NCI-H345 treated with DMSO at 0.1 percent for 48 hours (cell line): ENCODE measurements around the gene MTSS2.

Source experiments
- DNase-seq: peaks from one replicate; lab custom pipeline; 2025; ENCODE audit not compliant: unreplicated experiment; lab: John Stamatoyannopoulos, UW

MTSS2 gene, protein sequence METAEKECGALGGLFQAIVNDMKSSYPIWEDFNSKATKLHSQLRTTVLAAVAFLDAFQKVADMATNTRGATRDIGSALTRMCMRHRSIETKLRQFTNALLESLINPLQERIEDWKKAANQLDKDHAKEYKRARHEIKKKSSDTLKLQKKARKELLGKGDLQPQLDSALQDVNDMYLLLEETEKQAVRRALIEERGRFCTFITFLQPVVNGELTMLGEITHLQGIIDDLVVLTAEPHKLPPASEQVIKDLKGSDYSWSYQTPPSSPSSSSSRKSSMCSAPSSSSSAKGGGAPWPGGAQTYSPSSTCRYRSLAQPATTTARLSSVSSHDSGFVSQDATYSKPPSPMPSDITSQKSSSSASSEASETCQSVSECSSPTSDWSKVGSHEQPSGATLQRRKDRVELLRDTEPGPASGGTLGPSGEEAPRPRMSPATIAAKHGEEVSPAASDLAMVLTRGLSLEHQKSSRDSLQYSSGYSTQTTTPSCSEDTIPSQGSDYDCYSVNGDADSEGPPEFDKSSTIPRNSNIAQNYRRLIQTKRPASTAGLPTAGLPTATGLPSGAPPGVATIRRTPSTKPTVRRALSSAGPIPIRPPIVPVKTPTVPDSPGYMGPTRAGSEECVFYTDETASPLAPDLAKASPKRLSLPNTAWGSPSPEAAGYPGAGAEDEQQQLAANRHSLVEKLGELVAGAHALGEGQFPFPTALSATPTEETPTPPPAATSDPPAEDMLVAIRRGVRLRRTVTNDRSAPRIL

DNA sequence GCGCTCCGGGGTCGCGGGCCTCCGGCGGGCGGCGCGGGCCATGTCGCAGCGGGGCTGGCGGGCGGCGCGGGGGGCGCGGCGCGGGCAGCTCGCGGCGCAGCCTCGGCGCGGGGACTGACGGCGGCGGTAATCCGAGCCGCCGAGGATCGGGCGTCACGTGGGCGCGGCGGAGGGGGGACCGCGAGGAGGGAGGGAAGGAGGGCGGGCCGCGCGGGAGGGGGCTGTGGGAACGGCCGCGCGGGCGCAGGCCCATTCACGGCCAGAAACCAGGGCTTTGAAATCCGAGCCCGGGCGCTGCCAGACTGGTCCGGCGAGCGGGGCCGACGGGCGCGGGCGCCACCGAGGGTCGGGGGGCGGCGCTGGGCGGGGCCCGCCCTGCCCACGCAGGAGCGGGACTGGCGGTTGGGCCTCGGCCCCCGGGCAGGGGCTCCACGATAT, at the start of gene MTSS2:
MTSS2 (minus strand) TSS at position 116 of the 438 bp plus-strand sequence. CDS start 262 bp downstream, outside the sequence.
- peak; percentile 13 for DNase-seq

DNA sequence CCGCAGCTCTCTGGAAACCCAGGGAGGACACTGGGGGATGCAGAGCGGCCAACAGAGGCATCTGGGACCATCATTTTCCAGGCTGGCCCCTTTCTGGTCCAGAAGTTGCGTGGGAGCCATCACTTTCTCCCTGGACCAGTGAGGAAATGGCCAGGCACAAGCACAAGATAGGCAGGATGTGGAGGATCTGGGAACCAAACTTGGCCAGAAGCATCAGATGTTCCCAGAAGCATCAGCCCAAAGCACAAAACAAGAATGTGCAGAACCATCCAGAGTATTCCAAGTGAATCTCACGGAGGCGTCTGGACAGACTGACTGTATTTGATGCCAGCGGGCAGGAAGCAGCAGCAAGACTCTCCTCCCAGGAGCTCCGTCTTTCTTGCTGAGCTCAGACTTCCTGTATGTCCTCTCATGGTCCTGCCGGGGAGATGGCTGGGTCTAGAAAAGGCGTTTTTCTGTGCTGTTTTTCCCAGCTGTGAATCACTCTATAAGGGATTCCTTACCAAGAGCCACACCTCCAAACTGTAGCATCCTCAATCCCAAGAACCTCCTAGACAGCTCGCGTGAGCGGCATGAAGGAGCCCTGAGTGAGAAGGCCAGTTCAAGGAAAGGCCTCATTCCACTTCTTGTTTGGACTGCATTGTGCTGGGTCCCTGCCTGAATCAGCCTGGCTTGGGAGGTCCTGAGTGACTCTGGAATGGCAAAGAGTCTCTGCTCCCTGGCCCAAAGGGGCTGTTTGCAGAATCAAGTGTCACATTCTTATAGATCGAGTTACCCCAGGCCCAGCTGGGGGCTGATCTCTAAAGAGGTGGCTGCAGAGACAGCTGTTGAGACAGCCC, 49.5 kb upstream of the MTSS2 start:
- no peak for DNase-seq

DNA sequence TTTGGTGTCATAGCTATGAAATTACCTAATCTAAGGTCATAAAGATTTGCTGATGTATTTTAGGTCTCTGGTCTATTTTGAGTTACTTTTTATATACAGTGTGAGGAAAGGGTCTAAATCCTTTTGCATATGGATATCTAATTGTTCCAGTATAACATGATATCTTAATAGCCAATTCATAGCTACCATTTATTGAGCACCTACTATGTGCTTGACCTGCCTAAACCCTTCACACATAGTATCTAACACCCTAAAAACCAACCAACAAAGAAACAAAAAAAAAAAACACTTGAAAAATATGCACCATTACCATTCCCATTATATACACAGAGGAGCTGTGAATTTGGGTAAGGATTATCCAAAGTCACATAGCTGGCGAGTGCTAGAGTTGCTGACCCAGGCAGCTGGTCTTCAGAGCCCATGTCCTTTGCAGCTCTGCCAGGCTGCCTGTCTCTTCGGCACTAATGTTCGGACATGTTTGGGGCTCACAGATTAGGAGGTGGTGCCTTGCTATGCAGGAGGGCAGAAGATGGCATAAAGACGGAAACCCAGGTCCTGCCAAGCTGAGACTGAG, 48.8 kb upstream of the MTSS2 start:
- DNase-seq, result no peak

DNA sequence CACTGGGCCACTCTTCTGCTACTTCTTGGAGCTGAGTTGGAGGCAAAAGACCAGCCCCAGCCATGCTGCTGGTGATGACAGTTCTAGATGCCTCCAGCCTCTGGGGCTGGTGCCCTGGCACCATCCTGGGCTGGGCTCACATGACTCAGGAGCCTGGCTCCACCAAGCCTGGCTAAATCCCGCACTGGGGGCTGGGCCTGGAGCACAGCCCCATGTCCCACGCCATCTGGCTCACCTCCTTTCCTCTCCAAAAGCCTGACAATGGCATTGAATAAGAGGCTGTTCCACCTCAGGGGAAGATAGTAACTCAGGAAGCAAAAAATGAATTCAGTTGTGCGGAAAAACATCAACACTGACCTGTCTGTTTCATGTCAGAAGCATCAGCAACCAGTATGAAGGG, 45.1 kb upstream of the MTSS2 start:
- DNase-seq, result peak; percentile 0

DNA sequence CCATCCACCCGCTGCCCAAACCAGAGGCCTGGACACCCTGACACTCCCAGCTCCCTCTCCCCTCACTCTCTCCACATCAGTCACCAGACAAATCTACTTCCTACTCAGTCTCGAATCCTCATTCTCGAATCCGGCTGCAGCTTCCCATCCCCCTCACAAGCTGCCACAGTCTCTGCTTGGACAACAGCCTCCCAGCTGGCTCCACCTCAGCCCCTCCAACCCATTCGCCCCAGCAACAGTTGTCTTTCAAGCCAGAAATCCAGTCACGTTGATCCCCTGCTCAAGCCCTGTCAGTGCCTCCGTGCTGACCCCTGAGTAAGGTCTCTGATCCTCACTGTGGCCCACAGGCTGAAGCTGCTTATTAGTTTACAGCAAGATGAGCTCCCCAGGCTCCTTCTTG, 44.2 kb upstream of the MTSS2 start:
- no peak for DNase-seq

DNA sequence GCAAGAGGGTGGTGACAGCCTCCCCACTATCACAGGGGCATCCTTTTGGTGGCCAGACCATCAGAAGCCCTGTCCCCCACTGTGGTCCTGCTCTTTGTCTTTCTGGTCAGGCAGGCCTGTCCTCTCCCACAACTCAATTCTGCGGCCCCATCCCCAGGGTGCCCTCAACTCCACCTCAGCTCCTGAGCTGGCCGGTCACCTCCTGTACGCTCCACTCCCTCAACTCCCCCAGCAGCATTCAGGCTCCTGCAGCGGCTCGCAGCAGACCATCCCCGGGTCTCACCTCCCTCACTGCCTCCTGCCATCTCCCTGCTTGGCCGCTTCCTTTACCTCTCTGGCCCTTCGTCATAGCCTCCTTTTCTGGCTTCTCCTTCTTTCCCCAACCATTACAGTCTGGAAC, 43.4 kb upstream of the MTSS2 start:
- no peak for DNase-seq

DNA sequence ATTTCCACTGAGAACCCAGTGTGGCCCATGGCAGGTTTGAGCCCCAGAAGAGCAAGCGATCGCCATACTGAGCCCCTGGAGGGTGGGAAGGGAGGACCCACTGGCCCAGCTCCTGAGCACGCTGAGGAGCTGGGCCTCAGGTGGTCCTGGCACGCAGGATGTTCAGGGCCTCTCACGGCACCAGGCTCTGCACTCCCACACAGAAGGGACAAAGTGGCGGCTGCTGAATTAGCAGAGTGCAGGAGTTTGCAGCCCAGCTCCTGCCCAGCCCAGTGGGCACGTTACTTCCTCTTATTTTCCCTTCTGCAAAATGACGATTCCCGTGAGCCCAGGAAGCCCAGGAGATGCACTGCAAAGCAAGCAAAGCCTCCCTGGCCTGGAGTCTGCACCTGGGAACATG, 42.3 kb upstream of the MTSS2 start:
- DNase-seq, result no peak

DNA sequence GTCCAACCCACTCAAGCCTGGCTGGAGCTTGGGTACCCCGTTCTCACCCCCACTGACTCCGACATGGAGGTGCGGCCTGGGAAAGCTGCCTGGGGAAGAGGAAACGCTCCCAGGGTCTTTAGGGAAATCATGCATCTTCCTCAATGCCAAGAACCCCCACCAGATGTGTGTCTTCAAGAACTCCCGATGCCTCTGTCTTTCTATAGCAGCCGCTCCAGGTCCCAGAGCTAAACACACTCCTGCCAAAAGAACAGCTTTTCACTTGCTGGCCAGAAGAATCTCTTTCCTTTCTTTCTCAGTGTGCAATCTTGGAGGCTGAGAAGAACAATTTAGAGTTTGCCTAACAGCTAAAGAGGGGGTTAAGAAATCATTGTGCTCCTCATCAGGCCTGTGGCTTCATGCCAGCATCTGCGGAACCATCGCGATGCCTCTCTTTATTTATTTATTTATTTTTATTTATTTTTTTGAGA, 41.1 kb upstream of the MTSS2 start:
- DNase-seq, result no peak

DNA sequence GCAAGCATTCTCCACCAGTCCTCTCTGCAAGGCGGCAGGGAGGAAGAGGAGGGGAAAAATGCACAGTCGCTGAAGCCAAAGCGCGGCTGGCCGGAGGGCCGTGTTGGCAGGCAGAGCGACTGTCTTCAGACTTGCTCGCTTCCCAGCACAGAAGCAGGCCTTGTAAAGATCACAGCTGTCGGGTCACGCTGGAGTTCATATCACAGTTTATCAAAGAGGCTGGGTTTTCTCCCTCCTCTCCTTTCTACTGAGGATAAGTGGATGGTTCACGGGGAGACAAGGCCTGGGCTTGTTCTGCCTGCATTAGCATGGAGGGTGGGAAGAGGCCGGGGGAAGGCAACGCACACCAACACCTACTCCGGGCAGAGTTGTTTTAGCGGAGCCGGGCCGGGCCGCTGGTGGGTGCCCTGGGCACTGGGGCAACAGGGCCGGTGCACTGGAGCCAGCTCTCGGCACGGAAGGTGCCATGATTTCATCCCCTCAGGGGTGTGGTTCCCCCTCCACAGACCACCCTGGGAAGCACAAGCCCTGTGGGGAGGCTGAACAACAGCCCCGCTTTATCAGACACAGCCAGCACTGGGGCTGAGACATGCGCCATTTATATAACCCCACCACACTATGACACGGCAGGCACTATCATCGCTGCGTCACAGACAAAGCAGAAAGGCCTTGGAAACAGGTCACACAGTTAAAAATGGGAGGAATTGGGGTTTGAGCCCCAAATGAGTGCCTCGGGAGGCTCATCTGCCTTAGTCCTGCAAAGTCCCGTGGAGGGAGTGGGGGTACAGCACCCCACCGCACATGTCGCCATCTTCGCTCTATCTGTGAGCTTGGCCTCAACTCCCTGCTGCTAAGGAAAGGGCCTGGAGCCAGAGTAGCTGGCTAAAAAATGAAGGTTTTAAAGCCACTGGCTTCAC, 40.3 kb upstream of the MTSS2 start:
- DNase-seq, result no peak

DNA sequence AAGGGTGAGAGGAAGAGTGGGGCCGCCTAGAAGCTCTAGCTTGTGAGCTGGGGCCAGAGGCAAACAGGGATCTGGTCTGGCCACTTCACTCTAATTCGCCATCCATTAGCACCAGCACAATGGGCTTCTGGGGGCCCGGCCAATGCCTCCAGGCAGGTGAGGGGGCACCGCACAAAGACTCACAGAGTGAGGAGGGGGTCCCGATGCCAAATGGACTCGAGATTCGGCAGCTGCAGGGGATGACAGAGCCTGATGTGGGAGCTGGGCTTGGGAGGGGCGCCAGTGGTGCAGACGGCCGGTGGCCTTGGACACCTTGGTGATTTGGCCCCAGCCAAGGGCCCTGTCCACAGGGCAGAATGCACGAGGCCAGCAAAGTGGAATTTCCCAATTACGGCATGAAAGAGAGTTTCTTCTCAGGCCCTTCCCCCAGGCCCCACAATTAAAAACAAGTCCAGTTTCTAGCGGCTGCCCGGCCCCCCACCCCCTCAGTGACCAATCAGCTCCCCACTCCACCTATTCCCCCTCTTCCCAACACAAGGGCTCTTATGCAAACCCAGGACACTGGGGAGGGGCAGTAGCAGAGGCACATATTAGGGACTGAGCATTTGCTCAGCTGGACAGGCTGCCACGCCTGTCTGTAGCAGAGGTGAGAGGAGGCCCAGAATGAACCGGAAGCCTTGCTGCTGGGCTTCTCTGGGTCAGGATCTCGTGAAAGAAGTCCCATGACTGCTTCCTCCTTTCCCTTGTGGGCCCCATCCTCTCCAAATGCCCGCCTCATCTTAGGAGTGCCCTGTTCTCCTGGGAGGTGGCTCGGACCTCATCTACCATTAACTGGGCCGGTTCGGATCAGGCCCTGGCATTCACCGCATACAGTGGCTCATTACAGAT, 39.4 kb upstream of the MTSS2 start:
- no peak for DNase-seq

DNA sequence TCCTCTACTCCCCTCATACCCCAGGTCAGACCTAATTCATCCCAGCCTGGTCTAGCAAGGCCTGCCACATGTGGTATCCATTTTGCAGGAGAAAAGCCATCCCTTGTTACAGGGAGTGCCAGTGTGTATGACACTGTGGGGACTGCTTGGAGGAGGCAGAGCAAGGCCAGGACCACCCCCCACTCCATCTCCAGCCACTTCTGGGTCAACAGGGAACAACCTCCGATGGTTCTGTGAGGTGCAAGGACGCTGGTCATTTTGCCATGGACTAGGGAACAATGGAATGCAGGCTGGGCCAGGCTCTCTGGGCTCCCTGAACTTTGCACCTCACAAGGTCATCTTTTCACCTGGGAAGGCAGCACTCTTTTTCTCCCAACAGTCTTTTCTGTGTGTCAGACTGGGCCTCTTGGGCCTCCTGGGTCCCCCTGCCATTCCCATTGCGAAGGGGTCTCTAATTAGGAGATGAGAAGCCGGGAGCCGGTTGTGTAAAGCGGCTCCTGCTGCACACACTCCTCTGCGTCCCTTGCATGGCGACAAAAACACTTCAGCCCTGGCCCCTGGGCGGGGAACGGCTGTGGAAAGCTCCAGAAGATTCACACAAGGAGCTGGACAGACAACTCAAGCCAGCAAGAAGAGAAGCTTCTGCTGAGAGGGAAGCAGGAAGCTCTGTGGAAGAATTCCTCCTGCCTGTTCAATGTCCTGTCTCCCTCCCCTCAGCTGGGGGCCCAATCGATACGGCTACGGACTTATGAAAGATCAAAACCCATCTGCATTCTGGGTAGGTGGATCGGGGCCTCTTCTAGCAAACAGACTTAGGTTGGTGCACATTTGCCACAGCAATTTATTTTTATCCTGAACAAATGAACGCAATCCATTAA, 38.5 kb upstream of the MTSS2 start:
- no peak for DNase-seq

DNA sequence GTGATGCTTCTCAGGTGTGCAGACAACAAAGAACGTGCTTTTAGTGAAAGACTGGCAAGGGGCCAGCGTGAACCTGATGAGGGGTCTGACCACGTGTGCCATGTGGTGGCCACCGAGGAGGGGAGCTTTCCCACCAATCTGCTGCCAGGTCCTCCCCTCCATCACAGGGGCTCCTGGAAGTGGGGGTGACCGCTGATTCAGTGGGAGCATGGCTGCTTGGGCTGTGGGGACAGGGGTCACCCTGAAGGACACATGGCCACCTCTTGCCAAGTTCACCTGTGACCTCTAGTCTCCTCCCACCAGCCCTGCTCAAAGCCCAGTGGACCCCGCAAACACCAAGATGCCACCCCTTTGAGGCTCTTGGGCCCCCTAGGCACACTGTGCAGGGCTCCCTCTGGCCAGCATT, 37.9 kb upstream of the MTSS2 start:
- DNase-seq, result no peak

DNA sequence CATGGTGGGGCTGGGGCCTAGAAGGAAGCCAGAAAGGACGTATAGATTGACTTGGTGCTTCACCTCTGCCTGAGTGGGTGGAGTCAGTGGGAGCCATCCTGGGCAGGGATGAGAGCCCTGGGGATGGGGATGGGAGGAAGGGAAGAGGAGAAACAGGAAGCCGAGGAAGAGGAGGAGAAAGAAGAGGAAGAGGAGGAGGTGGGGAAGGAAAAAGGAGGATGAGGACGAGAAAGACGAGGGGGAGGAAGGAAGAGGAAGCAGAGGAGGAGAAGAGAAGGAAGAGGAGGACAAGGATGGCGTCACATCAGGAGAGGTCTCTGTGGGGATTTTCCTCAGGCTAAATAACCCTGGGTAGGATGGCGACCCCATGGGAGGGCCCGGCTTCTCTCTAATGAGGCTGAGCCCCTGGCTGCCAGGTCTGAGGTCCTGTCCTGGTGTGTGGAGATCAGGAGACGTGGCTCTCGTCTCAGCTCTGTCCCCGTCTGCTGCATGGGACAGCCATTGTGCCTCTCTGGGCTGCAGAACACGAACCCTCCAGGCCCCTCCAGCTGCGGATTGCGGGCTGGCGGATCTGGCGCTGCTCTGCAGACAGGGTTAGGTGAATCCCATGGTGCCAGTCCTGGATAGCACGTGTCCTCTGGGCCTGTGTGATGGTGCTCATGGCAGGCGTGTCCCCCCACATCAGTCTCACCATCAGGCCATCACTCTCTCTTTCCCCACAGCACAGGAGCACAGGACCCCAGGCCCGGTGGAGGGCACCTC, 35.5 kb upstream of the MTSS2 start:
- DNase-seq, result no peak

DNA sequence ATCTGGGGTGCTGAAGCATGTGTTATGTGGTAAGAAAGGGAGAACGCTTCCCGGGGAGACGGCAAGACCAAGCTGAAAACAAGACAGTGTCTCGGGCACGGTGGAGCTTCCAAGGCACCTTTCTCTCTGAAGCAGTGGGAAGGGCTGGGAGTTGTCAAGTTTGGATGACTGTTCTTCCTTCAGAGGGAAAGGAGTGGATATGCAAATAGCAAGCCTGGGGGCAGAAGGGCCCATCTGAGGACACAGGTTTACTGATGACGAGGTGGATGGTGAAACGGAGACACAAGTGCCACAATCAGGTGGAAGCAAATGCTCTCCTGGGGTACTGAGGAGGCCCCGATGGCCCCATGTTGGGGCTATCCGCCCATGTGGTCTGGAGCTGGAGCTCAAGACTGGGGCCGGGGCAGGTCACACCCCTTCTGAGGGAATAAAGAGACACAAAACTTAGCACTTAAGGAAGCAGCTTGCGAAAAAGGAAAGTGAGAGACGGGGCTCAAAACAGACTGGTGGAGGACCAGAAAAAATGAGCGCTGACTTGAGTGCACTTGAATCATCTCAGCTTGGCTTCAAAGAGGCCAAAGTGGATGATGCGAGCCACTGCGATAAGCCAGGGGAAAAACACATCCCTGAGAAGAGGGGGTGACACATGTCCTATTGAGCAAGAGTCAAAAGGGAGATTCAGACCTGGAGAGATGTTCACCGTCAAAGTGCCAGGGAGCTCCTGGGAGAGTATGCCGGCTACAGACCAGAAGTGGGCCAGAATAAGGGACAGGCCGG, 34.8 kb upstream of the MTSS2 start:
- no peak for DNase-seq

DNA sequence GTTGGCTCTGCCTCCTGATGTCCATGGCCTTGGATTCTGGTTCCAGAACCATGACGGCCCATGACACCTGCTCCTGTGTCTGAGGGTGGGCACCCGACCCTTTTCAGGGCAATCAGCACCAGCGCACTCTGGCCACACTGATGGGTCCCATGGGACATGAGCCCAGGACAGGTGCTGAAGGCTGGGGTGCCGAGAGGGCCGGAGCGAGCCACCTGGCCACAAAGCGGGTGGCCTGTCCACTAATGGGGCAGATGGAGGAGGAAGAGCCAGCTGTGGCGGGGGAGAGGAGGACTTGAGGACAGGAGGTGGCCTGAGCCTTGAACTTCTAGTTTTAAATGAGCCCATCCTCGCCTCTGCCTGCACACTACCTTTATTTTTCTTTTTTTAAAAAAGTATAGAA, 31.2 kb upstream of the MTSS2 start:
- DNase-seq, result no peak

DNA sequence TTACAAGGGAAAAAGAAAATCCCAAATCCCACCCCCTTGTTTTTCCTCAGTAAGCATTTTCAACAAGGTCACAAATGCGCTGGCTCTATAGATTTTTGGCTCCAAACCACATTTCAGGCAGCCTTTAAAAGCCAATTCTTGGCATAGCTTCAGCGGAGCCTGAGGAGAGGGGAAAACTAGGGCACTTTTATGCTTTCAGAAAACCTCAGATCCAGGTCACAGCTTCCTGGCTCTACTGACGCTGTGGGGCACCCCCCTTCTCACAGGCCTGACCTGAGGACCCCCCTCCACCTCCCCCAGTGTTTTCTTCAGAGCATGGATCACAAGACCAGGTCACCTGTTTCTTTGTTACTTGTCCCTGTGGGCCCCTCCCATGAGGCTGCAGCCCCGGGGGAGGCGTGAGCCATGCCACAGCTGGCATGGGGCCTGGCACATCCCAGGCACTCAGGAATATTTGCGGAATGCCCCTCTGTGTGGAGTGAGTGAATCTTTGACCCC, 30.1 kb upstream of the MTSS2 start:
- DNase-seq, result no peak
